WERI-Rb-1 (cell line): Measurements from ENCODE around the gene ZFAND5.

ENCODE experiments used
- DNase-seq: peaks from one replicate; pipeline ENCODE4 v3.0.0-alpha.2; 2020
- H3K27ac ChIP-seq: fragments of 250-450 bp; sonication (Bioruptor Pico); 2 replicates; pipeline ENCODE4 v1.5.1; 2020; ENCODE audit warnings: mild to moderate bottlenecking, moderate library complexity
- H3K27me3 ChIP-seq: fragments of 250-450 bp; sonication (Bioruptor Pico); 2 replicates; pipeline ENCODE4 v1.5.1; 2021; ENCODE audit warnings: mild to moderate bottlenecking, low read depth, moderate library complexity; ENCODE audit not compliant: insufficient read depth, severe bottlenecking
- H3K36me3 ChIP-seq: fragments of 250-450 bp; sonication (Bioruptor Pico); 2 replicates; pipeline ENCODE4 v1.5.1; 2020; ENCODE audit warnings: mild to moderate bottlenecking, moderate library complexity
- H3K4me3 ChIP-seq: 2 replicates; pipeline ENCODE4 v1.5.1; 2011; ENCODE audit warnings: low read depth, mild to moderate bottlenecking, control low read depth, low read length
- H3K9me3 ChIP-seq: fragments of 250-450 bp; sonication (Bioruptor Pico); 2 replicates; pipeline ENCODE4 v1.5.1; 2021; ENCODE audit warnings: mild to moderate bottlenecking, moderate library complexity; ENCODE audit not compliant: severe bottlenecking
- CTCF ChIP-seq: IDR thresholded peaks from 2 replicates; pipeline ENCODE4 v1.5.1; 2011; ENCODE audit warnings: low read depth, mild to moderate bottlenecking, control low read depth, inconsistent platforms, low read length

Gene ZFAND5

GRCh38 chr9:72354704-72355103, 10.3 kb downstream of the ZFAND5 start:
- no peaks in the 10 kb centered on the region for H3K27me3 ChIP-seq
- DNase-seq = no peak
- no peak overlapping the region for H3K4me3 ChIP-seq
- no peak overlapping the region for H3K27ac ChIP-seq
- no peaks in the 10 kb centered on the region for H3K9me3 ChIP-seq
- peaks cover 64% of the 10 kb centered on the region for H3K36me3 ChIP-seq
- no peak for TF ChIP-seq CTCF

- TF ChIP-seq CTCF = no peak
- Histone ChIP-seq H3K27me3 (no peaks in the 10 kb centered on the region), H3K27ac (no peak overlapping the region), H3K9me3 (no peaks in the 10 kb centered on the region), H3K36me3 (peaks cover 53% of the 10 kb centered on the region), H3K4me3 (no peak overlapping the region)
- no peak for DNase-seq
Measured at GRCh38 chr9:72353455-72354116, 11.4 kb downstream of the ZFAND5 start.

- Histone ChIP-seq H3K9me3 (no peaks in the 10 kb centered on the region), H3K4me3 (no peak overlapping the region), H3K27me3 (no peaks in the 10 kb centered on the region), H3K36me3 (peaks cover 47% of the 10 kb centered on the region), H3K27ac (no peak overlapping the region)
- no peak for DNase-seq
- TF ChIP-seq CTCF = no peak
Measured at GRCh38 chr9:72352911-72353388, 12.1 kb downstream of the ZFAND5 start.

DNA sequence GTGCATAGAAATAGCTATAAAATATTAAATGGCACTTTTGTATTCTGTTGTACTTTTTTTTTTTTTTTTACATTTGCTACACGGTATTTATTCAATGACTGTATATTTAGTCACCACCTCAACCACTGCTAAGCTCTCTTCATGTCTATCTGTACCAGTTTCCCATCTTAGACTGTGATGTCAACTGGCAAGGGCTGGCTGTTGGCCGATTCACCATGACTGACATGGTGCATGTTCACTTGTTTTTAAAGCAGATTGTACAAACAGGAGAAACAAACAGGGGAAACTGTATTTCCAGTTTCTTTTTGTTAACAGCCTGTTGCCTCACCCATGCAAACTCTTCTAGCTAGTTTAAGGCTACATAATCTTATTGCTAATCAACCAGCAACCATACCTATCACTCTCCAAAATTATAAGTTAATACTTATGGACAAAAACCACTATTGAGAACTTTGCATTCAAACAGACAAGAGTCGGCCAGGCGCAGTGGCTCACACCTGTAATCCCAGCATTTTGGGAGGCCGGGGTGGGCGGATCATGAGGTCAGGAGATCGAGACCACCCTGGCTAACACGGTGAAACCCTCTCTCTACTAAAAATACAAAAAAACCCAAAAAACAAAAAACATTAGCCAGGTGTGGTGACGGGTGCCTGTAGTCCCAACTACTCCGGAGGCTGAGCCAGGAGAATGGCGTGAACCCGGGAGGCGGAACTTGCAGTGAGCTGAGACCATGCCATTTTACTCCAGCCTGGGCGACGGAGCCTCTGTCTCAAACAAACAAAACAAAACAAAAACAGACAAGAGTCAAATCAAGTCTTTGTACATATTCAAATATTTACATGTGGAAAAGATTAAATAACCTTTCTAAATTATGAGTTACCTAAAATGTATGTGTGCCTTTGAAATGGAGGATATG, 13.2 kb downstream of the ZFAND5 start:
- Histone ChIP-seq H3K27me3 (no peaks in the 10 kb centered on the region), H3K4me3 (no peak overlapping the region), H3K9me3 (no peaks in the 10 kb centered on the region), H3K27ac (no peak overlapping the region), H3K36me3 (peaks cover 35% of the 10 kb centered on the region)
- DNase-seq = no peak
- TF ChIP-seq CTCF = no peak

GRCh38 chr9:72349911-72350310, 15.1 kb downstream of the ZFAND5 start:
- H3K27me3 ChIP-seq = no peaks in the 10 kb centered on the region
- no peak overlapping the region for H3K27ac ChIP-seq
- peaks cover 16% of the 10 kb centered on the region for H3K36me3 ChIP-seq
- TF ChIP-seq CTCF = no peak
- no peak overlapping the region for H3K4me3 ChIP-seq
- no peaks in the 10 kb centered on the region for H3K9me3 ChIP-seq
- no peak for DNase-seq
